B cell (primary cell): ENCODE data around the gene KRTAP4-4. TPM values are rescaled to one million over a fixed set of nuclear protein-coding genes. Genes with fewer than 3 reads are reported as not detected.

Experiments
- ATAC-seq: fragments of 200-7000 bp; cut with Tn5 transposase; one replicate; pipeline ENCODE4 v1.10.0; 2021; ENCODE audit warnings: low read depth, mild to moderate bottlenecking, moderate number of reproducible peaks, moderate library complexity
- CTCF ChIA-PET: fragments of 350-600 bp; sonication (Branson Sonifier 250); formaldehyde crosslinking; loops from one replicate; lab custom pipeline; 2021; ENCODE audit warnings: antibody characterized with exemption, inconsistent platforms; lab: Charles Lee
- POLR2A ChIA-PET: fragments of 350-600 bp; sonication (Branson Sonifier 250); formaldehyde crosslinking; loops from one replicate; lab custom pipeline; 2021; ENCODE audit warnings: antibody characterized with exemption; lab: Charles Lee
- DNase-seq: peaks from one replicate; pipeline ENCODE4 v3.0.0; 2013
- H2AFZ ChIP-seq: 2 replicates; pipeline ENCODE4 v1.6.1; 2012; ENCODE audit warnings: mild to moderate bottlenecking, low read depth, low read length; ENCODE audit not compliant: insufficient read depth, poor library complexity, severe bottlenecking
- H3K27ac ChIP-seq, 2 donors: 1 replicate in 1 of 2; 2 replicates in 1 of 2; pipeline ENCODE4 v1.5.1; 2012 to 2013; ENCODE audit warnings: low read length in 2 of 2, mild to moderate bottlenecking in 2 of 2, moderate library complexity in 1 of 2
- H3K27me3 ChIP-seq, 4 experiments: fragments of 200-600 bp in 1 of 4; sonication (generic) in 1 of 4; replicated peaks in 1 of 4; 1 replicate in 2 of 4; 2 replicates in 2 of 4; pipeline versions ENCODE4 v1.6.1 to v1.7.0; 2013 to 2016; ENCODE audit warnings: low read length in 3 of 4, mild to moderate bottlenecking in 2 of 4, mixed read lengths in 1 of 4, moderate library complexity in 1 of 4; ENCODE audit not compliant: insufficient read depth in 4 of 4, control insufficient read depth in 3 of 4; ENCODE audit errors: control extremely low read depth in 1 of 4
- H3K36me3 ChIP-seq, 2 experiments: replicated peaks in 1 of 2; 1 replicate in 1 of 2; 2 replicates in 1 of 2; pipeline versions ENCODE4 v1.6.1 to v1.7.1; 2013; ENCODE audit warnings: low read length in 1 of 2; ENCODE audit not compliant: insufficient read depth in 2 of 2, control insufficient read depth in 1 of 2; ENCODE audit errors: control extremely low read depth in 1 of 2, extremely low read depth in 1 of 2
- H3K4me1 ChIP-seq, 2 donors: fragments of 200-600 bp in 1 of 2; sonication (generic) in 1 of 2; 1 replicate in 1 of 2; 2 replicates in 1 of 2; pipeline versions ENCODE4 v1.5.1 to v1.6.1; 2013 to 2017; ENCODE audit warnings: low read length in 2 of 2; ENCODE audit not compliant: control insufficient read depth in 2 of 2, insufficient read depth in 2 of 2
- H3K4me2 ChIP-seq: replicated peaks from 2 replicates; pipeline ENCODE3; 2012; ENCODE audit warnings: mild to moderate bottlenecking, low read depth, low read length; ENCODE audit not compliant: poor library complexity, severe bottlenecking
- H3K4me3 ChIP-seq, 5 experiments: fragments of 200-600 bp in 1 of 5; sonication (generic) in 1 of 5; 1 replicate in 3 of 5; 2 replicates in 2 of 5; pipeline versions ENCODE4 v1.5.1 to v1.7.0; 2011 to 2016; ENCODE audit warnings: low read length in 4 of 5, mild to moderate bottlenecking in 4 of 5, low read depth in 2 of 5, control low read depth in 1 of 5, moderate library complexity in 1 of 5; ENCODE audit not compliant: insufficient read depth in 1 of 5; ENCODE audit errors: control extremely low read depth in 1 of 5, extremely low read depth in 1 of 5
- H3K79me2 ChIP-seq: fragments of 200-600 bp; sonication (generic); one replicate; pipeline ENCODE4 v1.6.0; 2016; ENCODE audit warnings: low read length; ENCODE audit not compliant: control insufficient read depth, insufficient read depth
- H3K9ac ChIP-seq: fragments of 200-600 bp; sonication (generic); 2 replicates; pipeline ENCODE4 v1.6.1; 2017; ENCODE audit warnings: mild to moderate bottlenecking, low read length, moderate library complexity
- H3K9me3 ChIP-seq, 3 donors: one replicate each; pipeline versions ENCODE4 v1.6.1 to v1.7.1; 2013; ENCODE audit warnings: low read length in 2 of 3; ENCODE audit not compliant: control insufficient read depth in 2 of 3, insufficient read depth in 1 of 3; ENCODE audit errors: control extremely low read depth in 1 of 3
- H4K20me1 ChIP-seq: 2 replicates; pipeline ENCODE4 v1.6.0; 2012; ENCODE audit warnings: mild to moderate bottlenecking, low read length; ENCODE audit not compliant: insufficient read depth, control insufficient read depth, poor library complexity, severe bottlenecking
- H3K27ac Mint-ChIP-seq: one replicate; pipeline ENCODE4 v1.8.0; 2021; ENCODE audit warnings: mixed read lengths
- H3K27me3 Mint-ChIP-seq: one replicate; pipeline ENCODE4 v1.8.0; 2021; ENCODE audit warnings: mixed read lengths
- H3K4me1 Mint-ChIP-seq: one replicate; pipeline ENCODE4 v1.8.0; 2021; ENCODE audit warnings: mixed read lengths
- H3K4me3 Mint-ChIP-seq: one replicate; pipeline ENCODE4 v1.8.0; 2021; ENCODE audit warnings: mixed read lengths
- H3K9me3 Mint-ChIP-seq: one replicate; pipeline ENCODE4 v1.8.0; 2022; ENCODE audit warnings: mixed read lengths; ENCODE audit not compliant: insufficient read depth
- CTCF ChIP-seq: fragments of 200-600 bp; IDR thresholded peaks from one replicate; pipeline ENCODE4 v1.8.0; 2022; ENCODE audit warnings: antibody characterized with exemption, mild to moderate bottlenecking
- EZH2 ChIP-seq: IDR thresholded peaks from 2 replicates; pipeline ENCODE4 v1.6.1; 2012; ENCODE audit warnings: borderline replicate concordance, low read depth, mild to moderate bottlenecking, moderate library complexity, low read length; ENCODE audit not compliant: insufficient read depth, poor library complexity, severe bottlenecking
- WGBS: methylation state at CpG from one replicate; pipeline ENCODE4 v1.1.5; 2013; ENCODE audit warnings: missing lambda C conversion rate; ENCODE audit not compliant: insufficient coverage; 5-methylcytosine and 5-hydroxymethylcytosine counted together
- intact Hi-C: fragments of 100-400 bp; cut with micrococcal nuclease; formaldehyde crosslinking; loops from one replicate; pipeline ENCODE4 v1.10.0; 2022
- polyA plus RNA-seq: library from polyadenylated mRNA; depleted of rRNA; stranded (reverse); fragments of >200 nt; gene quantifications from 2 replicates; pipeline ENCODE4 v1.2.3, GENCODE V29; 2012
- total RNA-seq, 2 donors: library from RNA; stranded (reverse); fragments of 120-200 nt in 1 of 2; gene quantifications; 1 replicate in 1 of 2; 2 replicates in 1 of 2; pipeline versions ENCODE4 v1.2.3 to v1.2.4, GENCODE V29; 2013 to 2022

Gene KRTAP4-4
- total and polyA plus RNA-seq, 2 donors (not counting 1 experiment from before 2014, with no cell fraction given), result not detected

- intact Hi-C loops, result no loop called here
- H3K4me2 ChIP-seq, result no peak overlapping the region
- Mint-ChIP-seq H3K27ac (no peak overlapping the region), H3K27me3 (peaks cover 26% of the 10 kb centered on the region), H3K4me1 (no peaks in the 10 kb centered on the region), H3K4me3 (no peak overlapping the region), H3K9me3 (no peaks in the 10 kb centered on the region)
- ATAC-seq (no peak), DNase-seq (no peak)
- ChIA-PET CTCF (no interaction called here), POLR2A (no interaction called here)
- no peaks in the 10 kb centered on the region for H3K4me1 ChIP-seq
- no peak overlapping the region for H3K4me3 ChIP-seq
- peaks cover 0 to 8% (median 0%) of the 10 kb centered on the region in 4 experiments for H3K27me3 ChIP-seq
- no peaks in the 10 kb centered on the region for H3K36me3 ChIP-seq
- H4K20me1 ChIP-seq, result no peaks in the 10 kb centered on the region
- no peak overlapping the region for H3K27ac ChIP-seq
- no CpG with 5 or more reads among the region's 2 CpGs for WGBS
- H3K79me2 ChIP-seq, result no peaks in the 10 kb centered on the region
- H3K9me3 ChIP-seq, result no peaks in the 10 kb centered on the region
- no peak overlapping the region for H3K9ac ChIP-seq
- TF ChIP-seq EZH2, result no peak
- TF ChIP-seq CTCF, result no peak
- H2AFZ ChIP-seq, result no peak overlapping the region
These were observed 6.7 kb downstream of the KRTAP4-4 start for GRCh38 chr17:41153856-41154255.

GRCh38 chr17:41151525-41151924 is 9.0 kb downstream of the KRTAP4-4 start:
- Mint-ChIP-seq H3K27ac (no peak overlapping the region), H3K4me1 (no peaks in the 10 kb centered on the region), H3K9me3 (no peaks in the 10 kb centered on the region), H3K4me3 (no peak overlapping the region), H3K27me3 (peaks cover 11% of the 10 kb centered on the region)
- Histone ChIP-seq H2AFZ (no peak overlapping the region), H3K4me1 (no peaks in the 10 kb centered on the region), H3K27ac (no peak overlapping the region), H3K9me3 (no peaks in the 10 kb centered on the region), H3K4me2 (no peak overlapping the region), H3K9ac (no peak overlapping the region), H4K20me1 (no peaks in the 10 kb centered on the region), H3K4me3 (no peak overlapping the region), H3K27me3 (no peaks in the 10 kb centered on the region), H3K36me3 (no peaks in the 10 kb centered on the region), H3K79me2 (no peaks in the 10 kb centered on the region)
- no peak for TF ChIP-seq CTCF
- TF ChIP-seq EZH2, result no peak
- DNase-seq (no peak), ATAC-seq (no peak)
- ChIA-PET POLR2A (no interaction called here), CTCF (no interaction called here)
- intact Hi-C loops, result no loop called here
- no CpG with 5 or more reads among the region's 2 CpGs for WGBS
